Measurements from ENCODE around the gene PAX7. TPM values are rescaled to one million over a fixed set of nuclear protein-coding genes. Genes with fewer than 3 reads are reported as not detected.

PAX7 gene
- total and polyA plus RNA-seq, 2 of the 4 experiments (the other 2 are of a cell fraction): not detected

DNA sequence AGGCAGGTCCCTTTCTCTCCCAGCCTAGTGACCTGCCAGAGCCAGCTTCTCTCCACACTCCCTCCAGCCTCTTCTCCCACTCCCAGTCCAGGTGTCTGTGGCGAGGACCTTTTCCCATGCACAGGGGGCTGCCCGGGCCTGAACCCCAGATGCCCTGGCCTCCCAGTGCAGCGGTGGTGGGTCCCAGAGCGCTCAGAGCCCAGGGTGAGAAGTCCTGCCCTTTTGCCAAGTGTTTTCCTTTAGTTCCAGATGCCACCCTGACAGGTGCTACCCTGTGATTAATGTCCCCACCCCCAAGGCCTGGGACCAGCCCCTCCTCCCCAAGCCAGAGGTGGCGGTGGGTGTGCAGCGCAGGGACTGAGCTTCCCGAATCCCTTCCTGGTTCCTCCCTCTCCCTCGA, 90.4 kb downstream of the PAX7 start:
- 27% methylated on average over 5 of the region's 8 CpGs; no CpG with 5 or more reads in 1 of the 2 experiments for WGBS, 2 experiments (ENCODE audit: extremely low coverage in 2 of 2, insufficient read length in 1 of 2)
- no peak overlapping the region for H2AFZ ChIP-seq (replicated peaks; ENCODE audit: low read length, poor library complexity)
- ATAC-seq (ENCODE audit: low read depth) (no peak), DNase-seq (no peak)
- in situ Hi-C loops (cut with MboI; ENCODE audit: low sequenced_read_pairs) (no loop called here), dilution Hi-C loops (cut with HindIII; ENCODE audit: low sequenced_read_pairs, unreplicated experiment) (no loop called here), intact Hi-C loops (cut with micrococcal nuclease) (no loop called here)
- no peak overlapping the region for H2AK9ac ChIP-seq (replicated peaks; ENCODE audit: low read depth, low read length, poor library complexity)
- no peak overlapping the region for H3K4ac ChIP-seq (ENCODE audit: low read depth, low read length)
- no peak overlapping the region for H2BK5ac ChIP-seq (ENCODE audit: low read depth, low read length, poor library complexity, severe bottlenecking)
- H4K20me1 ChIP-seq (ENCODE audit: insufficient read depth, low read length): no peaks in the 10 kb centered on the region
- POLR2A ChIA-PET (ENCODE audit: unreplicated experiment): no interaction called here
- H3K18ac ChIP-seq (ENCODE audit: low read depth, low read length): no peak overlapping the region
- H2AK5ac ChIP-seq (ENCODE audit: low read depth, low read length): no peak overlapping the region
- no TSS peak for BruUV-seq (replicated peaks)
- H3K23ac ChIP-seq (ENCODE audit: low read depth, low read length): no peak overlapping the region
- no peak overlapping the region for H4K8ac ChIP-seq (ENCODE audit: low read depth in 2 of 2, low read length in 2 of 2)
- H3K4me3 ChIP-seq (ENCODE audit: insufficient read depth, low read depth, low read length): no peak overlapping the region
- H3K9ac ChIP-seq (ENCODE audit: low read depth, low read length): no peak overlapping the region
- TF ChIP-seq RFX5 (IDR thresholded peaks at IDR 0.05; ENCODE audit: low read depth, low read length) (no peak), MAZ (IDR thresholded peaks at IDR 0.05; ENCODE audit: borderline replicate concordance, low read depth, low read length) (no peak), CEBPB (IDR thresholded peaks at IDR 0.05; ENCODE audit: low read depth, low read length) (no peak), BHLHE40 (IDR thresholded peaks at IDR 0.05; ENCODE audit: low read depth, low read length) (no peak), MAFK (IDR thresholded peaks at IDR 0.05; ENCODE audit: low read depth, low read length) (no peak), SMC3 (IDR thresholded peaks at IDR 0.05; ENCODE audit: low read depth, low read length) (no peak), MXI1 (IDR thresholded peaks at IDR 0.05; ENCODE audit: borderline replicate concordance, low read depth, low read length) (no peak), RAD21 (IDR thresholded peaks at IDR 0.05; ENCODE audit: low read length) (no peak), RCOR1 (IDR thresholded peaks at IDR 0.05; ENCODE audit: insufficient replicate concordance, low read length) (no peak), FOS (IDR thresholded peaks at IDR 0.05; ENCODE audit: low read depth, low read length) (no peak), POLR2A (IDR thresholded peaks at IDR 0.05; ENCODE audit: low read depth, low read length) (no peak), NFE2L2 (IDR thresholded peaks at IDR 0.05; ENCODE audit: low read depth, low read length) (no peak)
- TF ChIP-seq, protein P1, sequence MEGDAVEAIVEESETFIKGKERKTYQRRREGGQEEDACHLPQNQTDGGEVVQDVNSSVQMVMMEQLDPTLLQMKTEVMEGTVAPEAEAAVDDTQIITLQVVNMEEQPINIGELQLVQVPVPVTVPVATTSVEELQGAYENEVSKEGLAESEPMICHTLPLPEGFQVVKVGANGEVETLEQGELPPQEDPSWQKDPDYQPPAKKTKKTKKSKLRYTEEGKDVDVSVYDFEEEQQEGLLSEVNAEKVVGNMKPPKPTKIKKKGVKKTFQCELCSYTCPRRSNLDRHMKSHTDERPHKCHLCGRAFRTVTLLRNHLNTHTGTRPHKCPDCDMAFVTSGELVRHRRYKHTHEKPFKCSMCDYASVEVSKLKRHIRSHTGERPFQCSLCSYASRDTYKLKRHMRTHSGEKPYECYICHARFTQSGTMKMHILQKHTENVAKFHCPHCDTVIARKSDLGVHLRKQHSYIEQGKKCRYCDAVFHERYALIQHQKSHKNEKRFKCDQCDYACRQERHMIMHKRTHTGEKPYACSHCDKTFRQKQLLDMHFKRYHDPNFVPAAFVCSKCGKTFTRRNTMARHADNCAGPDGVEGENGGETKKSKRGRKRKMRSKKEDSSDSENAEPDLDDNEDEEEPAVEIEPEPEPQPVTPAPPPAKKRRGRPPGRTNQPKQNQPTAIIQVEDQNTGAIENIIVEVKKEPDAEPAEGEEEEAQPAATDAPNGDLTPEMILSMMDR (conservative IDR thresholded peaks at IDR 0.05; ENCODE audit: low read depth, low read length): no peak
- TF ChIP-seq, protein P2, sequence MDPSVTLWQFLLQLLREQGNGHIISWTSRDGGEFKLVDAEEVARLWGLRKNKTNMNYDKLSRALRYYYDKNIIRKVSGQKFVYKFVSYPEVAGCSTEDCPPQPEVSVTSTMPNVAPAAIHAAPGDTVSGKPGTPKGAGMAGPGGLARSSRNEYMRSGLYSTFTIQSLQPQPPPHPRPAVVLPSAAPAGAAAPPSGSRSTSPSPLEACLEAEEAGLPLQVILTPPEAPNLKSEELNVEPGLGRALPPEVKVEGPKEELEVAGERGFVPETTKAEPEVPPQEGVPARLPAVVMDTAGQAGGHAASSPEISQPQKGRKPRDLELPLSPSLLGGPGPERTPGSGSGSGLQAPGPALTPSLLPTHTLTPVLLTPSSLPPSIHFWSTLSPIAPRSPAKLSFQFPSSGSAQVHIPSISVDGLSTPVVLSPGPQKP (IDR thresholded peaks at IDR 0.05; ENCODE audit: borderline replicate concordance, low read depth, low read length): no peak
- TF ChIP-seq, protein P3, sequence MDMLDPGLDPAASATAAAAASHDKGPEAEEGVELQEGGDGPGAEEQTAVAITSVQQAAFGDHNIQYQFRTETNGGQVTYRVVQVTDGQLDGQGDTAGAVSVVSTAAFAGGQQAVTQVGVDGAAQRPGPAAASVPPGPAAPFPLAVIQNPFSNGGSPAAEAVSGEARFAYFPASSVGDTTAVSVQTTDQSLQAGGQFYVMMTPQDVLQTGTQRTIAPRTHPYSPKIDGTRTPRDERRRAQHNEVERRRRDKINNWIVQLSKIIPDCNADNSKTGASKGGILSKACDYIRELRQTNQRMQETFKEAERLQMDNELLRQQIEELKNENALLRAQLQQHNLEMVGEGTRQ (IDR thresholded peaks at IDR 0.05; ENCODE audit: low read depth, low read length): no peak
- no peak overlapping the region for H3K56ac ChIP-seq (ENCODE audit: extremely low read depth, insufficient read depth, low read length)
- no peaks in the 10 kb centered on the region for H3K79me1 ChIP-seq (ENCODE audit: low read depth in 1 of 2, low read length in 2 of 2)
- H3K4me1 ChIP-seq (ENCODE audit: control insufficient read depth, insufficient read depth, low read length): no peaks in the 10 kb centered on the region
- H2BK120ac ChIP-seq (ENCODE audit: low read depth, low read length): no peak overlapping the region
- peaks cover 34% of the 10 kb centered on the region for H3K27me3 ChIP-seq (ENCODE audit: control insufficient read depth, insufficient read depth, low read length)
- H3K27ac ChIP-seq (ENCODE audit: insufficient read depth, low read length): no peak overlapping the region
- no peak overlapping the region for H3K4me2 ChIP-seq (ENCODE audit: low read depth, low read length)
- H2BK15ac ChIP-seq (ENCODE audit: low read depth, low read length): no peak overlapping the region
- CTCF ChIA-PET: no interaction called here
- H4K5ac ChIP-seq (ENCODE audit: low read depth, low read length): no peak overlapping the region
- no peaks in the 10 kb centered on the region for H3K9me1 ChIP-seq (ENCODE audit: insufficient read depth, low read length)
- no peaks in the 10 kb centered on the region for H3K36me3 ChIP-seq (ENCODE audit: control insufficient read depth, insufficient read depth, low read length)
- H3K9me3 ChIP-seq (ENCODE audit: control insufficient read depth, insufficient read depth, low read length): no peaks in the 10 kb centered on the region
- no peak overlapping the region for H3K14ac ChIP-seq (replicated peaks; ENCODE audit: low read depth, low read length)
- no peak overlapping the region for H4K91ac ChIP-seq (ENCODE audit: insufficient read depth, low read depth, low read length)
- no peak overlapping the region for H2BK20ac ChIP-seq (ENCODE audit: low read depth, low read length)

Measured in IMR-90 (cell line).